GM12801 (cell line): Measurements from ENCODE around the gene RRP1B.

Source experiments
- TF ChIP-seq, protein P1 (sequence below): IDR thresholded peaks from one replicate; pipeline ENCODE4 v1.5.1; 2011; ENCODE audit warnings: control low read depth; ENCODE audit not compliant: insufficient read length; ENCODE audit errors: extremely low read depth

The RRP1B gene

DNA sequence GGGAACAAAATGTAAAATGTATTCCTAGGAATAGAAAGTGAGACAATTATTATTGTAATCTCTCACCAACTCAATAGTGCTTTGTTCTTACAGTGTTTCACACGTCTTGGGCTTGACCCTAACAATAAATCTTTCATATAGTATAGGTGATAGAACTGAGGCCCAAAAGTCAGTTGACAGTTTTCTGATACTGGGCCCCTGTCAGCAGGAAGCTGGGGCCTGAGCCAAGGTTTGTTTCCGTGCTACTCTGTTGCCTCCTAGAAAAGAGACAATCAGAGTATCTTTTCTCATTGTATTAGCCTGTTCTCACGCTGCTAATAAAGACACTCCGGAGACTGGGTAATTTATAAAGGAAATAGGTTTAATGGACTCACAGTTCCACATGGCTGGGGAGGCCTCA is 5.0 kb downstream of the RRP1B start:
- TF ChIP-seq, protein P1, sequence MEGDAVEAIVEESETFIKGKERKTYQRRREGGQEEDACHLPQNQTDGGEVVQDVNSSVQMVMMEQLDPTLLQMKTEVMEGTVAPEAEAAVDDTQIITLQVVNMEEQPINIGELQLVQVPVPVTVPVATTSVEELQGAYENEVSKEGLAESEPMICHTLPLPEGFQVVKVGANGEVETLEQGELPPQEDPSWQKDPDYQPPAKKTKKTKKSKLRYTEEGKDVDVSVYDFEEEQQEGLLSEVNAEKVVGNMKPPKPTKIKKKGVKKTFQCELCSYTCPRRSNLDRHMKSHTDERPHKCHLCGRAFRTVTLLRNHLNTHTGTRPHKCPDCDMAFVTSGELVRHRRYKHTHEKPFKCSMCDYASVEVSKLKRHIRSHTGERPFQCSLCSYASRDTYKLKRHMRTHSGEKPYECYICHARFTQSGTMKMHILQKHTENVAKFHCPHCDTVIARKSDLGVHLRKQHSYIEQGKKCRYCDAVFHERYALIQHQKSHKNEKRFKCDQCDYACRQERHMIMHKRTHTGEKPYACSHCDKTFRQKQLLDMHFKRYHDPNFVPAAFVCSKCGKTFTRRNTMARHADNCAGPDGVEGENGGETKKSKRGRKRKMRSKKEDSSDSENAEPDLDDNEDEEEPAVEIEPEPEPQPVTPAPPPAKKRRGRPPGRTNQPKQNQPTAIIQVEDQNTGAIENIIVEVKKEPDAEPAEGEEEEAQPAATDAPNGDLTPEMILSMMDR, result no peak

DNA sequence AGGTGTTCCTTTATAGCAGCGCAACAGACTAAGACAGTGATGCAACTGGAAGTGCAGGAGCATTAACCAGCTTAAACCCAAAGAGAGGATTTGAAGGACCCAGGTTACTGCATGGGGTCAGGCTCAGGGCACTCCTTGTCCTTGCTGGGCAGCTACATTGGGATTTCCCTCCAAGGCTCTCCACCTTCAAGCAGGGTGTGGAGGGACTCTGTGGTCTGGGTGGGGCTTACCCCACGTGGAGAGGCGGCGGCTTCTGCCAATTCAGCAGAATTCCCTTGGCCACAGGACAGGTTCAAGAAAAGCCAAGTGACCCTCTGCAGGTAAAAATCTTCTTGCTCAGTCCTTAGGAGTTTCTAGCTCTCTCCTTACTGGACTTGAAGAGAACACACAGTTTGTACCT is 6.5 kb downstream of the RRP1B start:
- TF ChIP-seq, protein P1, result no peak

DNA sequence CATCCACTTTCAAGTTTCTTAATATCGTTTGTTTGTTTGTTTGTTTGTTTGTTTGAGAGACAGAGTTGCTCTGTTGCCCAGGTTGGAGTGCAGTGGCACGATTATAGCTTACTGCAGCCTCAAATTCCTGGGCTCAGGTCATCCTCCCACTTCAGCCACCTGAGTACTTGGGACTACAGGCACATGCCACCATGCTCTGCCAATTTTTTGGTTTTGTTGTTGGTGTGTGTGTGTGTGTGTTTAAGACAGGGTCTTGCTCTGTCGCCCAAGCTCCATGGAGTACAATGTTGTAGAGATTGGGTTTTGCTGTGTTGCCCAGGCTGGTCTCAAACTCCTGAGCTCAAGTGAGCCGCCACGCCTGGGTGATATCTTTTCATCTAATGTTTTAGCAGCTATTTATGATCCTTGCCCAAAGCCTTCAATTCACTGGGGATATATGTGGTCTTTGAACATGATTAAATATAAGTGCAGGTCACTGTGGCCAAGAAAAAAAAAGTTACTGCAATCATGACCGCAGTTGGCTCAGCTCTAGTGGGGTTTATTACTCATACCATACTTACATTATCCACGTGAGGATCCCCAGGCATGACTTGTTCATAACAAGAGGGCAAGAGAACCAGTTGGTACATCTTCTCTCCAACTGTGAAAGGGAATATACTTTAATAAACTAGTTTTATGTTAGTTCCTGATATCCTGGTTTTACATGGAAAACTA is 8.0 kb downstream of the RRP1B start:
- TF ChIP-seq, protein P1, result no peak

DNA sequence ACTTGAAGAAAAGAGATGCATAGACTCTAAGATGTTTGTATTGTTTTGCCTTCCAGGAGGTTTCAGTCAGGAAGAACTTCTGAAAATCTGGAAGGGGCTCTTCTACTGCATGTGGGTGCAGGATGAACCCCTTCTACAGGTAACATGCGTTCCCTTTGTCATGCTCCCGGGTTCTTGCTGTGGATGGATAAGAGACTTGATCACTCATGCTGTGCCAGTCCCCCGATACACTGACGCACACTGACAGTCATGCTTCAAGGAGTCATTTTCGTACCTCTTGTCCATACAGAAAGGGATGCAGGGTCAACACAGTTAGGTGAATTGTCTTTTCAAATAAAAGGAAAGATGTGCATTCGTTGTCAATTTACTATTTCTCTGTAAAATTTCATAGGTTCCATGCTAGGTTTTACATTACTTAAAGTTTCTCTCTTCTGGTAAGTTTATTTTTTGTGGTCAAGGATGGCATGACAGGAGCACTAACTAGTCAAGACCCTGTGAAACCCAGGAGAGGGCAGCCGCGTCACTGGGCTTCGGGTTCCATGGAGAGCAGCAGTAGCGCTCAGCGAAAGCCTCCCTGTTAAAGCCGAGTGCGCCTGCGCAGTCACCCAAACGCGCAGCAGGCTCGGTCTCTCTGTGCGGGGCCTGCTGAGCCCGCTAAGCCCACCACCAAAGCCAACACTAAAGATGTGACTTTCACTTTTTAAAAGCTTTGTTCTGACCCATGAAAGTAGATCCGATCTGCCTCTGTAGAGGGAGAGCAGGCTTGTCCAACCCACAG is 10.7 kb downstream of the RRP1B start:
- TF ChIP-seq, protein P1, result no peak

DNA sequence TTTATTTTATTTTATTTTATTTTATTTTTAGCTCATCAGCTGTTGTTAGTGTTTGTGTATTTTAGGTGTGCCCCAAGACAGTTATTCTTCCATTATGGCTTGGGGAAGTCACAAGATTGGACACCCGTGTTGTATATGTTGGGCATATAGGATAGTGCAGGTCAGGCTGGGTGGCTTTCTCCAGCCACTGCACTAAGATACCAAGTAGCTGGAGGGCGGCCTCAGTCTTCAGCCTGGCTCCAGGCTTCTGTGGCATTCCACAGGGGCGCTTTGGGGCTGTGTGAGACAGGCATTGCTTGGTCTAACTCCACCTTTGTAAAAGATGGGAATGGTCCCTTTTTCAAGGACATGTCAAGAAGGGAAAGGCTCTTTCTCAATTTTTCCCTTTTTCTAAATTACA is 16.5 kb downstream of the RRP1B start:
- TF ChIP-seq, protein P1, result no peak

DNA sequence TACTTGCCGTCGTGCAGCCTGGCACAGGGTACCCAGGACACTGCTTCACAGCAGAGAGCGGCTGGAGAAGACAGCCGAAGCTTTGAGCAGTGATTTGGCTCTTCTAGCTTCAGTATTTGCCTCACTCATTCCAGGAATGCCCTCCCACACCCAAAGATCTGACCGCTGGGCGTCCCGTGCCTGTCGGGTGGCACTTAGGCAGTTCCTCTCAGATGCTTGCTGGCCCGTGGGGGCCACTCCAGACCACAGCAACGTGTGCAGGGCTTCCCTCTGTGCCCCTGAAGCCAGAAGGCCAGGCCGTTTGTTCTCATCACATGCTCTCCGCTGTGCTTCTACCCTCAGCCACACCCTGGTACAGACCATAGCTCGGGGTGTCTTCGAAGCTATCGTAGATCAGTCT is 17.0 kb downstream of the RRP1B start:
- TF ChIP-seq, protein P1, result no peak

DNA sequence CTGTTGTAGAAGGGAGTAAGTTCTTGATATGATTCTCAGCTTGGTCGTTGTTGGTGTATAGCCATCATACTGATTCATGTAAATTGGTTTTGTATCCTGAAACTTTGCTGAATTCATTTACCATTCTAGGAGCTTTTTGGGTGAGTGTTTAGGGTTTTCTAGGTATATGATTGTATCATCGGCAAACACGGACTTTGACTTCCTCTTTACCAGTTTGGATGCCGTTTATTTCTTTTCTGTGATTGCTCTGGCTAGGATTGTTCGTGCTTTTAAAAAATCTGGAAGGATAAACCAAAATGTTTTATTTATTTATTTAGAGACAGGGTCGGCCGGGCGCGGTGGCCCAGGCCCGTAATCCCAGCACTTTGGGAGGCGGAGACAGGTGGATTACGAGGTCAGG is 20.6 kb downstream of the RRP1B start:
- TF ChIP-seq, protein P1, result no peak
